ENCODE measurements around the gene FOXF2.

DNA sequence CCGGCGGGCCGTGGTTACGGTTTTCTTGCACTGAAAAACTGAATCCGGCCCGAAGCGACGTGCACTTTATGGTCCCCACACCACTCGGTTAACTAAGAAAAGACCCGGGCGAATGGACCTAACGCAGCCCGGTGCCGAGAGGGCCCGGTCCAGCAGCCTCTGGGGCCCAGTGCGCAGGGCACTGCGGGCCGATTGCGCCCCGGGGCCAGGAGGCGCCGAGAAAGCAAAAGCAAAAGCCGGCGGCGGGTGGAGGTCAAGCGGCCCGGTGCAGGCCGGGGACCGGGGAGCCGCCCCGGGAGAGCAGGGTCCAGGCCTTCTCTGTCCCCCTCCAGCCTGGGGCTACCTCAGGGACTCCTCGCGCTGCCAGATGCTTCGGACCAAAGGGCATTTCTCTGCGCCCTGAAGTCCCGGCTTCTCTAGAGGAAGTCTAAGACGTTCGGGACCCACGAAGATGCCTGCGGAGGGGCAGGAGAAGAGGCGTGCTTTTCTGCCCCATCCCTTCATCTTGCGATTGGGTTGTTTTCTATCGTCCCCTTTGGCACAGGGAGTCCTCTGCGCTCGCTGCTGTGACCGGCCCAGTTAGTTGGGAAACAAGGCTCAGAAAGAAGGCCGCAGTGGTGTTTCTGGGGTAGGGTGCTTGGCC lies 4.4 kb downstream of the FOXF2 start:
- TF ChIP-seq, protein P1, sequence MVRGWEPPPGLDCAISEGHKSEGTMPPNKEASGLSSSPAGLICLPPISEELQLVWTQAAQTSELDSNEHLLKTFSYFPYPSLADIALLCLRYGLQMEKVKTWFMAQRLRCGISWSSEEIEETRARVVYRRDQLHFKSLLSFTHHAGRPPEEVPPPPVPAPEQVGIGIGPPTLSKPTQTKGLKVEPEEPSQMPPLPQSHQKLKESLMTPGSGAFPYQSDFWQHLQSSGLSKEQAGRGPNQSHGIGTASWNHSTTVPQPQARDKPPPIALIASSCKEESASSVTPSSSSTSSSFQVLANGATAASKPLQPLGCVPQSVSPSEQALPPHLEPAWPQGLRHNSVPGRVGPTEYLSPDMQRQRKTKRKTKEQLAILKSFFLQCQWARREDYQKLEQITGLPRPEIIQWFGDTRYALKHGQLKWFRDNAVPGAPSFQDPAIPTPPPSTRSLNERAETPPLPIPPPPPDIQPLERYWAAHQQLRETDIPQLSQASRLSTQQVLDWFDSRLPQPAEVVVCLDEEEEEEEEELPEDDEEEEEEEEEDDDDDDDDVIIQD (CRISPR knock-in tag; IDR thresholded peaks at IDR 0.05; ENCODE audit: low read depth), result no peak
- no peak for TF ChIP-seq KLF16 (CRISPR knock-in tag; IDR thresholded peaks at IDR 0.05)
- TF ChIP-seq, protein P2, sequence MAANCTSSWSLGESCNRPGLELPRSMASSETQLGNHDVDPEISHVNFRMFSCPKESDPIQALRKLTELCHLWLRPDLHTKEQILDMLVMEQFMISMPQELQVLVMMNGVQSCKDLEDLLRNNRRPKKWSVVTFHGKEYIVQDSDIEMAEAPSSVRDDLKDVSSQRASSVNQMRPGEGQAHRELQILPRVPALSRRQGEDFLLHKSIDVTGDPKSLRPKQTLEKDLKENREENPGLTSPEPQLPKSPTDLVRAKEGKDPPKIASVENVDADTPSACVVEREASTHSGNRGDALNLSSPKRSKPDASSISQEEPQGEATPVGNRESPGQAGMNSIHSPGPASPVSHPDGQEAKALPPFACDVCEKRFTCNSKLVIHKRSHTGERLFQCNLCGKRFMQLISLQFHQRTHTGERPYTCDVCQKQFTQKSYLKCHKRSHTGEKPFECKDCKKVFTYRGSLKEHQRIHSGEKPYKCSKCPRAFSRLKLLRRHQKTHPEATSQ (CRISPR knock-in tag; IDR thresholded peaks at IDR 0.05; ENCODE audit: borderline replicate concordance), result no peak
- TF ChIP-seq TCF12 (IDR thresholded peaks at IDR 0.05), result no peak
- no peak for TF ChIP-seq TCF12 (CRISPR knock-in tag; IDR thresholded peaks at IDR 0.05)
- TF ChIP-seq ZNF138 (CRISPR knock-in tag; IDR thresholded peaks at IDR 0.05; ENCODE audit: low read depth), result no peak
- no peak for TF ChIP-seq NFKBIZ (CRISPR knock-in tag; IDR thresholded peaks at IDR 0.05)

Data from HepG2 (cell line).